Left renal cortex interstitium (tissue), 4 donors: ENCODE results near the gene KHSRP. TPM values are rescaled to one million over a fixed set of nuclear protein-coding genes. Genes with fewer than 3 reads are reported as not detected.

Experiments
- DNase-seq, 4 donors: peaks; one replicate each; pipeline ENCODE4 v3.0.0-alpha.2; 2013; ENCODE audit warnings: low read depth in 4 of 4, low spot score in 2 of 4, missing footprints in 1 of 4
- polyA plus RNA-seq, 4 donors: library from polyadenylated mRNA; unstranded; fragments of 120-200 nt; gene quantifications; one replicate each; pipeline ENCODE4 v1.2.1, GENCODE V29; 2013; ENCODE audit not compliant: insufficient read length in 4 of 4

KHSRP gene
- polyA plus RNA-seq, 4 donors: 253 to 358 (median 331) TPM

GRCh38 chr19:6393983-6394412 lies 30.6 kb downstream of the KHSRP start:
- DNase-seq: no peak

DNA sequence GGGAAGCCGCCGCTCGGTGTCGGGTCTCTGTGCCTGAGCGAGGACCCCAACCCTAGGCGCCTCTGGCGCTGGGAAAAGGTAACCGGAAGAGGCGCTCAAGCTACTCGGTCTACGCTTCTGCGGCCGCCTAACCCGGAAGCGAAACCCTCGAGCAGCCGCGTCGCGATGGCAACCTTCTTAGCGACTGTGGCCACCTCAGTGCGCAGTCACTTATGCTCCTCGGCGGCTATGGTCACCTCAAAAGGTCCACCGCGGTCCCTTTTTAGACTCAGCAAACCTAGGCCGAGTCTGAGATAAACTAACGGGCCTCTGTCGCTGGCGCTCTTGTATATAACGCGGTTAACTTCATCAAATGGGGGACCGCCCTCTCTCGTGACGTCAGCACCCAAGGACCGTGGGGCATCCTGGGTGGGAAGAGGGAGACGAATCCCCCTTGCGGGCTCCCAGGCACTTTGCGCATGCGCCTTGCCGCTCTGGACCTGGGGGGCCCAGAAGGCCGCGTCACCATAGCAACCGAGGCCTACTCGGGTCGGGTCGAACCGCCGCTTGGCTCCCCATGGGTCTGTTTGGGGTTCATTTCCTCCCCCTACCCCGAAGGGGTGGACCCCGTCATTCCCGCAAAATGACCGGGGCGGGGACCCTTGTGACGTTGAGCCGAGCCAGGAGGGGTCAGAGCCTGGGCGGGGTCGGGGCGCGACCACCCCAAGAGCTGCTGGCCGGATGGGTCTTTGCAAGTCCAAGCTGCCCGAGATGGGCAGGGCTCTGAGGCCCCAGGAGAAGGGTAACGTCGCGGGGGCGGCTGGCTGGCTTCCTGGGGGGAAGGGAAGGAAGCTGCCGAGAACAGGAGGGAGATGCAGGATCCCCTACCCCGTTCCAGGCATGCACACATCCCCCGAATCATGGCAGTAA lies 31.3 kb downstream of the KHSRP start, which contains the start of gene GTF2F1:
Gene GTF2F1 (minus strand): TSS at position 91 of the 909 bp plus-strand sequence. CDS start 169 bp downstream, outside the sequence.
- DNase-seq: peak; percentile 96 to 99 (median 98)

GRCh38 chr19:6392221-6393073 lies 32.2 kb downstream of the KHSRP start:
- DNase-seq: no peak

- DNase-seq: no peak
Observed at GRCh38 chr19:6387372-6387771, 37.2 kb downstream of the KHSRP start.

- DNase-seq: no peak
Observed at GRCh38 chr19:6384381-6384780, 40.2 kb downstream of the KHSRP start.

GRCh38 chr19:6383188-6383587 lies 41.4 kb downstream of the KHSRP start:
- no peak for DNase-seq

- no peak for DNase-seq
Observed at GRCh38 chr19:6381030-6381750, 43.4 kb downstream of the KHSRP start.

- no peak for DNase-seq
Observed at GRCh38 chr19:6379744-6380143, 44.9 kb downstream of the KHSRP start.

- DNase-seq: no peak
Observed at GRCh38 chr19:6378486-6378885, 46.1 kb downstream of the KHSRP start.

DNA sequence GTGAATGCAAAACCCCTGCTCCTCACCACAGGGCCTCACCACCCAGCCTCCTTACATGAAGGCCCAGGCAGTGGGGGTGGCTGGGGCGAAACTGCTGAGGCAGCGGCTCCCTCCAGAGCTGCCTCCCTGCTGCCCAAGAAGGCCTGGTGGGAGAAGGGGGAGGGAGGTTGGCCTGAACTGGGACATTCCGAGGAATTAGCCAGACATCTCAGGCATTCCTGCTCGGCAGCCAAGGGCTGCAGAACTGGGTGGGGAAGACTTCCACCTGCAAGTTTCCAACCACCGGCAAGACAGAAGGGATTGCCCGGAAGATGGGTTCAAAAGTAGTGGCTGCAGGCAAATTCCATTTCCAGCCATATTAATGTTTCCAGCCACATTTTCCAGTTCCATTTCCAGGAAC lies 46.6 kb downstream of the KHSRP start:
- no peak for DNase-seq

DNA sequence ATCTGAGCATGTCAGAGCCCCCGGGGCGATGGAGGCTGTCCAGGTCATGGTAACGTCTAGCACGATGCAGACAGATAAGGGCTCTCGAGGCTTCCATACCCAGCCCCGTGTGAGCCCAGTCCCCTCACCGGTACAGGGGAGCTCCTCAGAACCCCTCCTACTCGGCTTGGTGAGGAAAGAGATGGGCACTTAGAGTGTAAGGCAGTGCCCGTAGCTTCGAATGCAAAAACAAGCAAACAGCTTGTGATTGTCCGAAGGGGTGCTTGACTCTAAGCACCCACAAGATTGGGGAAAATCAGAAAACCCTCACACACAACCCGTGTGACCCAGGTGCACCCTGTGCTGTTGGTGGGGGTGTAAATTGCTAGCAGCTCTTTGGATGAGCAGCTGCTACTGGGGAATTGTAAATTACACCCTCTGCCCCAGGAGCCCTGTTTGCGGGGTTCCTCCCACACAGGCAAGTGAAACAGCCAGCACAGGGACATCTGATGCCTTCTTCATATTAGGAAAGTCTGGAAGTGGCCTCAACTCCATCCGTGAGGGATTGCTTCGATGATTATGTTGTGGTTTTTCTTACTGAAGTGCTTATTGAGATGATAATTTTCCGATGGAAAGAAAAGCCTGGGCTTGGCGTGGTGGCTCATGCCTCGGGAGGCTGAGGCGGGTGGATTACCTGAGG lies 48.0 kb downstream of the KHSRP start:
- DNase-seq: no peak

GRCh38 chr19:6375411-6376010 lies 49.1 kb downstream of the KHSRP start, which contains the start of gene PSPN:
TSS of gene PSPN (minus strand) at chr19:6375933. CDS start at chr19:6375849, 84 bp downstream.
- DNase-seq: no peak

GRCh38 chr19:6374711-6375410 lies 49.8 kb downstream of the KHSRP start:
- no peak for DNase-seq

- no peak for DNase-seq
Observed at GRCh38 chr19:6374161-6374709, 50.4 kb downstream of the KHSRP start.

DNA sequence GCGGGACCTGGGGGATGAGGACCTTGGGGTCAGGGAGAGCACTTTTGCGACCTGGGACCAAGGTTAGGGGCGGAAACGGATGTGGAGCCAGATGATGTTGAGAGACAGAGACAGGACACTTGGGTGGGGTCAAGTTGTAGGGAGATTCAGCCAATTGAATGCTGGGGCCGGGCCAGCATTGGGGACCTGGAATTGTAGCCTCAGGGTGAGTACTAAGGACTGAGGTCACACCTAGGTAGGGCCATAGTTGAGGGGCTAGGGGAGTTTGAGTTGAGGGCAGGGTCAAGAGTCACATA lies 50.9 kb downstream of the KHSRP start:
- no peak for DNase-seq

DNA sequence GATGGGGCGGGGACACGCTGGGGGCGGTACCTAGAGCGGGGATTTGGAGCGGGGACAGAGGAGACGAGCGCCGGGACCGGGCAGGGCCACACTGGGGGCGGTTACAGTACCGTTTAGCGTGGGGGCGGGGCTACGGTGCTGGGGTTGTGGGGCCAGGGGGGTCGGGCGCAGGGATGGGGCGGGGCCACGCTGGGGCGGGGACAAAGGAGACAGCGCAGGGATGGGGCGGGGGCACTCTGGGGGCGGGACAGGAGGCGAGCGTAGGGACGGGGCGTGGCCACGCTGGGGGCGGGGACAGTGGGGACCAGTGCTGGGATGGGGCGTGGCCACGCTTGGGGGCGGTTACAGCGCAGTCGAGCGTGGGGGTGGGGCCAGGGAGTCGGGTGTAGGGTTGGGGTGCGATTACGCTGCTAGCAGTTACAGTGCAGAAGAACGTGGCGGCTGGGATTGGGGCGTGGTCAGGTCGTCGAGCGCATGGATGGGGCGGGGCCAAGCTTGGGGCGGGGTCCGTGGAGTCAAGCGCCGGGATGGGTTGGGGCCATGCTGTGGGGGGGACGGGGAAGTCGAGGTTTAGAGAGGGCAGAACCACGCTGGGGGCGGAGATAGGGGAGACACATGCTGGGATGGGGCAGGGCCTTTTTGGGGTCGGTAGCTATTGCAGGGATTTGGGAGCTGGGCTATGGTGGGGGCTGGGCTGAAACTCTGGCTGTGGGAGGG lies 51.4 kb downstream of the KHSRP start:
- peak; percentile 74 to 95 (median 91) for DNase-seq

DNA sequence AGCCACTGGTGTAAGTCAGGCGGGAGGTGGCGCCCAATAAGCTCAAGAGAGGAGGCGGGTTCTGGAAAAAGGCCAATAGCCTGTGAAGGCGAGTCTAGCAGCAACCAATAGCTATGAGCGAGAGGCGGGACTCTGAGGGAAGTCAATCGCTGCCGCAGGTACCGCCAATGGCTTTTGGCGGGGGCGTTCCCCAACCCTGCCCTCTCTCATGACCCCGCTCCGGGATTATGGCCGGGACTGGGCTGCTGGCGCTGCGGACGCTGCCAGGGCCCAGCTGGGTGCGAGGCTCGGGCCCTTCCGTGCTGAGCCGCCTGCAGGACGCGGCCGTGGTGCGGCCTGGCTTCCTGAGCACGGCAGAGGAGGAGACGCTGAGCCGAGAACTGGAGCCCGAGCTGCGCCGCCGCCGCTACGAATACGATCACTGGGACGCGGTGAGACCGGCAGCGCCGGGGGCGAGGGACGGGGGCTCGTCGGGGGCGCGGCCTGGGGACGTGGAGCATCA lies 52.0 kb downstream of the KHSRP start, which contains the start of gene ALKBH7:
Gene ALKBH7 (plus strand): TSS at position 201 of the 502 bp plus-strand sequence. CDS start 27 bp downstream, at position 228.
- DNase-seq: peak; percentile 96 to 100 (median 100)

DNA sequence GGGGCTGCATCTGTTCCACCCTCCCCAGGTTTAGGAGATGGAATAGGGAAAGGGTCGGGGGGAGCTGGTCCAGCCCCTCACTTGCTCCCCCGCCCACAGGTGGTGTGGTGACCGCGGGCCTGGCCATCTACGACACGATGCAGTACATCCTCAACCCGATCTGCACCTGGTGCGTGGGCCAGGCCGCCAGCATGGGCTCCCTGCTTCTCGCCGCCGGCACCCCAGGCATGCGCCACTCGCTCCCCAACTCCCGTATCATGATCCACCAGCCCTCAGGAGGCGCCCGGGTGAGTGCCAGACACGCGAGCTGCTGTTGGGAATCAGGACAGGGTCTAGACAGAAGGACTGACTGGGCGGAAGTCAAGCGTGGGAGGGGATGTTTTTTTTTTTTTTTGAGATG lies 60.3 kb downstream of the KHSRP start:
- no peak for DNase-seq
